PC-3 (cell line): ENCODE data around the gene TUBGCP6. TPM values are rescaled to one million over a fixed set of nuclear protein-coding genes. Genes with fewer than 3 reads are reported as not detected.

ENCODE experiments used
- ATAC-seq: fragments of 200-7000 bp; cut with Tn5 transposase; 2 replicates; pipeline ENCODE4 v1.9.1; 2020; ENCODE audit warnings: mild to moderate bottlenecking, moderate library complexity
- BruUV-seq: library from RNA; stranded (reverse); fragments of 400-500 nt; replicated peaks from 2 replicates; lab custom pipeline; 2021; lab: Mats Ljungman, UMichigan
- CTCF ChIA-PET: fragments of 300-600 bp; sonication (Branson Sonifier 250); formaldehyde crosslinking; loops from one replicate; lab custom pipeline; 2022; ENCODE audit warnings: antibody characterized with exemption; lab: Charles Lee
- POLR2A ChIA-PET: fragments of 300-600 bp; sonication (Branson Sonifier 250); formaldehyde crosslinking; loops from one replicate; lab custom pipeline; 2022; ENCODE audit warnings: antibody characterized with exemption; ENCODE audit not compliant: unreplicated experiment; lab: Charles Lee
- DNase-seq: peaks from one replicate; pipeline ENCODE4 v3.0.0-alpha.2; 2015
- H2AFZ ChIP-seq: fragments of 300-600 bp; sonication (generic); 2 replicates; pipeline ENCODE4 v1.6.0; 2016; ENCODE audit warnings: antibody characterized with exemption, low read length
- H3F3A ChIP-seq: fragments of 300-600 bp; sonication (generic); one replicate; pipeline ENCODE4 v1.6.0; 2017; ENCODE audit warnings: antibody characterized with exemption, low read length, control low read depth, mild to moderate bottlenecking; ENCODE audit not compliant: unreplicated experiment
- H3K27ac ChIP-seq: fragments of 300-600 bp; sonication (generic); 2 replicates; pipeline ENCODE4 v1.5.1; 2016; ENCODE audit warnings: mild to moderate bottlenecking, low read length
- H3K27me3 ChIP-seq: fragments of 300-600 bp; sonication (generic); 2 replicates; pipeline ENCODE4 v1.6.1; 2016; ENCODE audit warnings: low read length, mixed read lengths
- H3K36me3 ChIP-seq: fragments of 300-600 bp; sonication (generic); 2 replicates; pipeline ENCODE4 v1.6.1; 2016; ENCODE audit warnings: low read depth, mixed run types, low read length, mixed read lengths
- H3K4me1 ChIP-seq: fragments of 300-600 bp; sonication (generic); 2 replicates; pipeline ENCODE4 v1.5.1; 2016; ENCODE audit warnings: low read length; ENCODE audit not compliant: insufficient read depth
- H3K4me2 ChIP-seq: fragments of 300-600 bp; sonication (generic); 2 replicates; pipeline ENCODE4 v1.6.0; 2016; ENCODE audit warnings: low read length
- H3K4me3 ChIP-seq: fragments of 300-600 bp; sonication (generic); 2 replicates; pipeline ENCODE4 v1.5.1; 2016; ENCODE audit warnings: mild to moderate bottlenecking, low read length, mixed read lengths
- H3K79me2 ChIP-seq: fragments of 300-600 bp; sonication (generic); 2 replicates; pipeline ENCODE4 v1.6.1; 2017; ENCODE audit warnings: low read length, mixed read lengths
- H3K9ac ChIP-seq: fragments of 300-600 bp; sonication (generic); 2 replicates; pipeline ENCODE4 v1.6.0; 2016; ENCODE audit warnings: mild to moderate bottlenecking, low read length
- H3K9me2 ChIP-seq: fragments of 300-600 bp; sonication (generic); replicated peaks from 2 replicates; pipeline ENCODE4 v1.6.1; 2016; ENCODE audit warnings: mixed run types, low read length, mixed read lengths
- H3K9me3 ChIP-seq: fragments of 300-600 bp; sonication (generic); 2 replicates; pipeline ENCODE4 v1.6.1; 2016; ENCODE audit warnings: low read length, mixed read lengths
- H4K20me1 ChIP-seq: fragments of 300-600 bp; sonication (generic); 2 replicates; pipeline ENCODE4 v1.6.1; 2016; ENCODE audit warnings: low read length, mixed read lengths
- CTCF ChIP-seq: fragments of 300-600 bp; sonication (generic); conservative IDR thresholded peaks from 2 replicates; pipeline ENCODE4 v1.5.1; 2017; ENCODE audit warnings: antibody characterized with exemption, low read depth, mild to moderate bottlenecking, low read length
- EZH2 ChIP-seq: fragments of 300-600 bp; sonication (generic); IDR thresholded peaks from one replicate; pipeline ENCODE4 v1.6.1; 2017; ENCODE audit warnings: antibody characterized with exemption, mild to moderate bottlenecking, low read length; ENCODE audit not compliant: unreplicated experiment
- EZH2phosphoT487 ChIP-seq: fragments of 300-600 bp; sonication (generic); IDR thresholded peaks from 2 replicates; pipeline ENCODE4 v1.6.1; 2018; ENCODE audit warnings: mild to moderate bottlenecking, antibody characterized with exemption, low read length, borderline replicate concordance
- intact Hi-C: fragments of 100-400 bp; cut with micrococcal nuclease; formaldehyde crosslinking; loops from 2 replicates; pipeline ENCODE4 v1.9.0; 2023
- total RNA-seq: library from RNA; depleted of rRNA; stranded (reverse); fragments of >200 nt; gene quantifications from 2 replicates; pipeline ENCODE4 v1.2.3, GENCODE V29; 2014

Gene TUBGCP6
- total RNA-seq, 1 experiment from 2014 or later = 32.1 TPM

- Histone ChIP-seq H3K9ac (no peak overlapping the region), H3K9me3 (no peaks in the 10 kb centered on the region), H4K20me1 (no peaks in the 10 kb centered on the region), H3K4me3 (no peak overlapping the region), H3F3A (no peaks in the 10 kb centered on the region), H3K4me1 (no peaks in the 10 kb centered on the region), H3K36me3 (peaks cover 3% of the 10 kb centered on the region; the same call in 1 of the 2 replicates), H3K79me2 (no peaks in the 10 kb centered on the region), H3K4me2 (no peak overlapping the region), H3K27ac (no peak overlapping the region), H3K9me2 (no peaks in the 10 kb centered on the region), H3K27me3 (no peaks in the 10 kb centered on the region), H2AFZ (no peak overlapping the region)
- TF ChIP-seq CTCF = no peak
- ATAC-seq = no peak
- BruUV-seq = no TSS peak
- CTCF ChIA-PET = no interaction called here
- POLR2A ChIA-PET = no interaction called here
- intact Hi-C loops = no loop called here
- no peak for DNase-seq
Measured at GRCh38 chr22:50224071-50224470, 20.8 kb downstream of the TUBGCP6 start.

GRCh38 chr22:50222508-50222907, 22.3 kb downstream of the TUBGCP6 start:
- no peak for DNase-seq
- H3K4me1 ChIP-seq = no peaks in the 10 kb centered on the region
- BruUV-seq = no TSS peak
- H3K79me2 ChIP-seq = no peaks in the 10 kb centered on the region
- H3K27ac ChIP-seq = no peak overlapping the region
- H3K4me3 ChIP-seq = no peak overlapping the region
- ATAC-seq = no peak
- no peak overlapping the region for H3K9ac ChIP-seq
- CTCF ChIA-PET = no interaction called here
- no peak overlapping the region for H3K4me2 ChIP-seq
- POLR2A ChIA-PET = no interaction called here
- H2AFZ ChIP-seq = no peak overlapping the region
- TF ChIP-seq CTCF = no peak
- no peak for TF ChIP-seq EZH2phosphoT487
- TF ChIP-seq EZH2 = no peak
- no peaks in the 10 kb centered on the region for H3F3A ChIP-seq
- no peaks in the 10 kb centered on the region for H4K20me1 ChIP-seq
- no peaks in the 10 kb centered on the region for H3K9me2 ChIP-seq
- no peaks in the 10 kb centered on the region for H3K9me3 ChIP-seq
- peaks cover 3% of the 10 kb centered on the region; the same call in 1 of the 2 replicates for H3K36me3 ChIP-seq
- intact Hi-C loops = no loop called here
- H3K27me3 ChIP-seq = no peaks in the 10 kb centered on the region

- H4K20me1 ChIP-seq = no peaks in the 10 kb centered on the region
- DNase-seq = no peak
- H3K27me3 ChIP-seq = no peaks in the 10 kb centered on the region
- no peak overlapping the region for H3K9ac ChIP-seq
- peaks cover 3% of the 10 kb centered on the region; the same call in 1 of the 2 replicates for H3K36me3 ChIP-seq
- H2AFZ ChIP-seq = no peak overlapping the region
- CTCF ChIA-PET = no interaction called here
- H3K4me1 ChIP-seq = no peaks in the 10 kb centered on the region
- H3K9me3 ChIP-seq = no peaks in the 10 kb centered on the region
- POLR2A ChIA-PET = no interaction called here
- no peak for ATAC-seq
- no peak overlapping the region for H3K4me2 ChIP-seq
- no peaks in the 10 kb centered on the region for H3K9me2 ChIP-seq
- H3K4me3 ChIP-seq = no peak overlapping the region
- TF ChIP-seq EZH2phosphoT487 = no peak
- no peak for TF ChIP-seq CTCF
- no peak for TF ChIP-seq EZH2
- BruUV-seq = no TSS peak
- H3K79me2 ChIP-seq = no peaks in the 10 kb centered on the region
- intact Hi-C loops = no loop called here
- H3K27ac ChIP-seq = no peak overlapping the region
- H3F3A ChIP-seq = no peaks in the 10 kb centered on the region
Measured at GRCh38 chr22:50221410-50222300, 23.2 kb downstream of the TUBGCP6 start.
